ENCODE data around the gene ZNF770. TPM values are rescaled to one million over a fixed set of nuclear protein-coding genes. Genes with fewer than 3 reads are reported as not detected.

The ZNF770 gene
- total RNA-seq, 1 donor: 34.7 TPM

DNA sequence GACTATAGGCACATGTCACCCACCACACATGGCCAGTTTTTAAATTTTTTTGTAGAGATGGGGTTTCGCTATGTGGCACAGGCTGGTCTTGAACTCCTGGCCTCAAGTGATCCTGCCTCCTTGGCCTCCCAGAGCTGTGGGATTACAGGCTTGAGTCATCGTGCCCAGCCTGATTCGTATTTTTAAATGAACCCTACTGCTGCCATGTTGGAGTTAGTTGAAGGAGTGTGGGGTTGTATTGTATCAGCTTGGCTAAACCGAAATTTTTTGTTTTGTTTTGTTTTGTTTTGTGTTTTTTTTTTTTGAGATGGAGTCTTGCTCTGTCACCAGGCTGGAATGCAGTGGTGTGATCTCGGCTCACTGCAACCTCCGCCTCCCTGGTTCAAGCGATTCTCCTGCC is 11.8 kb upstream of the ZNF770 start:
- Histone ChIP-seq H3K27me3 (ENCODE audit: insufficient read depth, low read length) (peaks cover 7% of the 10 kb centered on the region), H4K20me1 (ENCODE audit: insufficient read depth, low read length) (no peaks in the 10 kb centered on the region), H3K4me1 (ENCODE audit: insufficient read depth, low read length) (peaks cover 5% of the 10 kb centered on the region), H3K4me2 (ENCODE audit: insufficient read depth, low read length) (no peak overlapping the region), H2AFZ (ENCODE audit: low read length) (no peak overlapping the region), H3K79me2 (ENCODE audit: insufficient read depth, low read length) (no peaks in the 10 kb centered on the region), H3K27ac (ENCODE audit: low read depth, low read length) (no peak overlapping the region), H3K4me3 (ENCODE audit: insufficient read depth, low read length) (no peak overlapping the region), H3K36me3 (ENCODE audit: insufficient read depth, low read length) (no peaks in the 10 kb centered on the region), H3K9me3 (ENCODE audit: low read depth, low read length) (no peaks in the 10 kb centered on the region)
- TF ChIP-seq, protein P1, sequence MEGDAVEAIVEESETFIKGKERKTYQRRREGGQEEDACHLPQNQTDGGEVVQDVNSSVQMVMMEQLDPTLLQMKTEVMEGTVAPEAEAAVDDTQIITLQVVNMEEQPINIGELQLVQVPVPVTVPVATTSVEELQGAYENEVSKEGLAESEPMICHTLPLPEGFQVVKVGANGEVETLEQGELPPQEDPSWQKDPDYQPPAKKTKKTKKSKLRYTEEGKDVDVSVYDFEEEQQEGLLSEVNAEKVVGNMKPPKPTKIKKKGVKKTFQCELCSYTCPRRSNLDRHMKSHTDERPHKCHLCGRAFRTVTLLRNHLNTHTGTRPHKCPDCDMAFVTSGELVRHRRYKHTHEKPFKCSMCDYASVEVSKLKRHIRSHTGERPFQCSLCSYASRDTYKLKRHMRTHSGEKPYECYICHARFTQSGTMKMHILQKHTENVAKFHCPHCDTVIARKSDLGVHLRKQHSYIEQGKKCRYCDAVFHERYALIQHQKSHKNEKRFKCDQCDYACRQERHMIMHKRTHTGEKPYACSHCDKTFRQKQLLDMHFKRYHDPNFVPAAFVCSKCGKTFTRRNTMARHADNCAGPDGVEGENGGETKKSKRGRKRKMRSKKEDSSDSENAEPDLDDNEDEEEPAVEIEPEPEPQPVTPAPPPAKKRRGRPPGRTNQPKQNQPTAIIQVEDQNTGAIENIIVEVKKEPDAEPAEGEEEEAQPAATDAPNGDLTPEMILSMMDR (IDR thresholded peaks at IDR 0.05; ENCODE audit: extremely low read depth, low read depth, low read length): no peak
- no peak for DNase-seq (ENCODE audit: insufficient read length, low spot score, missing footprints)

DNA sequence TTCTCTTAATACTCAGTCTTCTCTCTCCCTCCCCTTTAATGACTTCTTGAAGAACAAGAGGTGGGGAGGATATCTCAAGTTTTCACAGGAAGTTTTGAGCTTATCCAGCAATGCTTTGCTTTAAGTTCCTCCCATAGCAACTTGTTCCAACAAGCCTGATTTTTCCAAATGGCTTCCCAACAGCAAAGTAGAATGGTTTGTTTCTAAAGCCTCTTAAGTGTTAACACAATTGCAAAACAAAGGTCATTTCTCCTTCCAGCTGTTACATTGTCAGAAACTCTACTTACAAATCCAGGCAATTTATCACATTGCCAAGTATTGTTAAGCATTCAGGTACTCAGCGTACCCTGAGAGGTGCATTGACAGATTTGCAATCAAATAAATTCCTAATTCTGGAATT is 6.8 kb upstream of the ZNF770 start:
- H4K20me1 ChIP-seq (ENCODE audit: insufficient read depth, low read length): no peaks in the 10 kb centered on the region
- H3K9me3 ChIP-seq (ENCODE audit: low read depth, low read length): no peaks in the 10 kb centered on the region
- H3K36me3 ChIP-seq (ENCODE audit: insufficient read depth, low read length): no peaks in the 10 kb centered on the region
- H3K4me3 ChIP-seq (ENCODE audit: insufficient read depth, low read length): no peak overlapping the region
- no peaks in the 10 kb centered on the region for H3K4me1 ChIP-seq (ENCODE audit: insufficient read depth, low read length)
- no peak for DNase-seq (ENCODE audit: insufficient read length, low spot score, missing footprints)
- no peak overlapping the region for H2AFZ ChIP-seq (ENCODE audit: low read length)
- TF ChIP-seq, protein P1 (IDR thresholded peaks at IDR 0.05; ENCODE audit: extremely low read depth, low read depth, low read length): no peak
- H3K27ac ChIP-seq (ENCODE audit: low read depth, low read length): no peak overlapping the region
- no peak overlapping the region for H3K4me2 ChIP-seq (ENCODE audit: insufficient read depth, low read length)
- H3K27me3 ChIP-seq (ENCODE audit: insufficient read depth, low read length): no peaks in the 10 kb centered on the region
- no peaks in the 10 kb centered on the region for H3K79me2 ChIP-seq (ENCODE audit: insufficient read depth, low read length)

DNA sequence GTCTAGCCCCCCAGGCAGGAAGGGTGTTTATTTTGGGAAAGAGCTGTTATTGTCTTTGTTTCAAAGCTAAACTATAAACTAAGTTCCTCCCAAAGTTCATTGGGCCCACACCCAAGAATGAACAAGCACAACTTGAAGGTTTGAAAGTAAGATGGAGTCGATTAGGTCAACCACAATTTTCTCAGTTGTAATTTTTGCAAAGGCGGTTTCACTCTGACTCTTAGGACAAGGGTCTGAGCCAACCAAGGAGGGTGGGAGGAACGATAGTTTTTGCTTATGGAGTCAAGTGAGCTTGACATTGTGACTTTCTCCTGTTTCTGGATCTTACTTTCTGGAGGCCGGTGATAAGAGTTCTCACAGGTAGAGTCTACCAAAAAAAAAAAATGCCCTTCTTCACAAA is 5.8 kb upstream of the ZNF770 start:
- H3K4me1 ChIP-seq (ENCODE audit: insufficient read depth, low read length): peaks cover 3% of the 10 kb centered on the region
- H3K79me2 ChIP-seq (ENCODE audit: insufficient read depth, low read length): no peaks in the 10 kb centered on the region
- no peak overlapping the region for H3K27ac ChIP-seq (ENCODE audit: low read depth, low read length)
- TF ChIP-seq, protein P1 (IDR thresholded peaks at IDR 0.05; ENCODE audit: extremely low read depth, low read depth, low read length): no peak
- H3K36me3 ChIP-seq (ENCODE audit: insufficient read depth, low read length): no peaks in the 10 kb centered on the region
- no peaks in the 10 kb centered on the region for H4K20me1 ChIP-seq (ENCODE audit: insufficient read depth, low read length)
- H3K4me2 ChIP-seq (ENCODE audit: insufficient read depth, low read length): no peak overlapping the region
- DNase-seq (ENCODE audit: insufficient read length, low spot score, missing footprints): no peak
- no peaks in the 10 kb centered on the region for H3K9me3 ChIP-seq (ENCODE audit: low read depth, low read length)
- no peaks in the 10 kb centered on the region for H3K27me3 ChIP-seq (ENCODE audit: insufficient read depth, low read length)
- no peak overlapping the region for H2AFZ ChIP-seq (ENCODE audit: low read length)
- no peak overlapping the region for H3K4me3 ChIP-seq (ENCODE audit: insufficient read depth, low read length)

DNA sequence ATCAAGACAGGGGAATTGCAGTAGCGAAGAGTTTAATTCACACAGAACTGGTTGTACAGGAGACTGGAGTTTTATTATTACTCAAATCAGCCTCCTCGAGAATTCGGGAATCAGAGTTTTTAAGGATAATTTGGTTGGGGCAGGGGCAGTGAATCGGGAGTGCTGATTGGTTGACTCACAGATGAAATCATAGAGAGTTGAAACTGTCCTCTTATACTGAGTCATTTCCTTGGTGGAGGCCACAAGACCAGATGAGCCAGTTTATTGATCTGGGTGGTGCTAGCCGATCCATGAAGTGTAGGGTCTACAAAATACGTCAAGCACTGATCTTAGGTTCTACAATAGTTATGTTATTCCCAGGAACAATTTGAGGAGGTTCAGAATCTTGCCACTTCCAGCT is 5.3 kb upstream of the ZNF770 start:
- no peak overlapping the region for H2AFZ ChIP-seq (ENCODE audit: low read length)
- TF ChIP-seq, protein P1 (IDR thresholded peaks at IDR 0.05; ENCODE audit: extremely low read depth, low read depth, low read length): no peak
- no peaks in the 10 kb centered on the region for H3K27me3 ChIP-seq (ENCODE audit: insufficient read depth, low read length)
- no peaks in the 10 kb centered on the region for H4K20me1 ChIP-seq (ENCODE audit: insufficient read depth, low read length)
- peaks cover under 1% of the 10 kb centered on the region for H3K79me2 ChIP-seq (ENCODE audit: insufficient read depth, low read length)
- peak; percentile 79 for DNase-seq (ENCODE audit: insufficient read length, low spot score, missing footprints)
- peaks cover 4% of the 10 kb centered on the region for H3K4me1 ChIP-seq (ENCODE audit: insufficient read depth, low read length)
- no peak overlapping the region for H3K27ac ChIP-seq (ENCODE audit: low read depth, low read length)
- H3K36me3 ChIP-seq (ENCODE audit: insufficient read depth, low read length): no peaks in the 10 kb centered on the region
- no peaks in the 10 kb centered on the region for H3K9me3 ChIP-seq (ENCODE audit: low read depth, low read length)
- H3K4me2 ChIP-seq (ENCODE audit: insufficient read depth, low read length): no peak overlapping the region
- H3K4me3 ChIP-seq (ENCODE audit: insufficient read depth, low read length): no peak overlapping the region

All from osteoblast (primary cell).